Activated CD4-positive, alpha-beta T cell treated with anti-CD3 and anti-CD28 coated beads, Interleukin-2, amount 10 ng/mL, durations not matched to agents 24 days and 14 days (primary cell): Measurements from ENCODE around the gene PIP5K1B. TPM values are rescaled to one million over a fixed set of nuclear protein-coding genes. Genes with fewer than 3 reads are reported as not detected.
A peak's percentile ranks its signal among the peaks of the same experiment; 100 is the strongest.

Experiments used
- DNase-seq: peaks from one replicate; pipeline ENCODE4 v3.0.0; 2022
- H3K27ac Mint-ChIP-seq: one replicate; pipeline ENCODE4 v1.8.0; 2022; ENCODE audit warnings: mild to moderate bottlenecking, mixed read lengths
- H3K27me3 Mint-ChIP-seq: one replicate; pipeline ENCODE4 v1.8.0; 2022; ENCODE audit warnings: mixed read lengths
- H3K36me3 Mint-ChIP-seq: one replicate; pipeline ENCODE4 v1.8.0; 2022; ENCODE audit warnings: low read depth, mild to moderate bottlenecking, mixed read lengths
- H3K4me1 Mint-ChIP-seq: one replicate; pipeline ENCODE4 v1.8.0; 2021; ENCODE audit warnings: mixed read lengths
- H3K4me3 Mint-ChIP-seq: one replicate; pipeline ENCODE4 v1.8.0; 2022; ENCODE audit warnings: mild to moderate bottlenecking, moderate library complexity, mixed read lengths
- H3K9me3 Mint-ChIP-seq: one replicate; pipeline ENCODE4 v1.8.0; 2021; ENCODE audit warnings: mixed read lengths
- intact Hi-C: fragments of 100-400 bp; cut with micrococcal nuclease; formaldehyde crosslinking; loops from one replicate; pipeline ENCODE4 v1.15.1; 2023
- total RNA-seq: library from RNA; stranded (reverse); gene quantifications from 2 replicates; pipeline ENCODE4 v1.2.3, GENCODE V29; 2022

Gene PIP5K1B
- total RNA-seq, 1 donor from 2014 or later: 58.8 TPM

DNA sequence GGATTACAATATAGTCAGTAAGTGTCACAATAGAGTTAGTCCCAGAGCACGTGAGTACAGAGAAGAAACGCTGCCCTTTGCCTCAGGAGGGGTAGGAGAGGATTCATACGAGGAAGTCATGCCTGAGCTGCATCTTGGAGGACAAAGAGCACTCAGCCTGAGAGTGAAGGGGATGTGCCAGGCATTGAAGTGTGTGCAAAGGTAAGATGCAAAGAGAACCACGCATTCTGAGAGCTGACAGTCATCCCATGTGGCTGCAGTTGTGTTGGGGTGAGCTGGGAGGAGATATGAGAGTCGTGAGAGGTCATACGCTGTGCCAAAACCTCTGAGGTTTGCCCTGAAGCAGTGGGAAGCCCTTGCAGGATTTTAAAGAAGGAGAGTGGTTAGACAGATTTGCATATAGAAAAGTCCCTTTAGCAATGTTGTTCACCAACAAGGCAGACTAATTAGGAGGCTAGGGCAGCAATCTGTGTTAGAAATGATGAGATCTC, 97.5 kb downstream of the PIP5K1B start:
- H3K4me1 Mint-ChIP-seq: peaks cover 11% of the 10 kb centered on the region
- DNase-seq: peak; percentile 74
- intact Hi-C loops: loop anchor here (1.0 to 10.0 kb wide), 7 partner anchors 22 to 222 kb away; partner anchors contain the start of gene PIP5K1B
- H3K27me3 Mint-ChIP-seq: no peaks in the 10 kb centered on the region
- no peaks in the 10 kb centered on the region for H3K9me3 Mint-ChIP-seq
- no peak overlapping the region for H3K27ac Mint-ChIP-seq
- H3K4me3 Mint-ChIP-seq: no peak overlapping the region
- H3K36me3 Mint-ChIP-seq: peaks cover 2% of the 10 kb centered on the region

DNA sequence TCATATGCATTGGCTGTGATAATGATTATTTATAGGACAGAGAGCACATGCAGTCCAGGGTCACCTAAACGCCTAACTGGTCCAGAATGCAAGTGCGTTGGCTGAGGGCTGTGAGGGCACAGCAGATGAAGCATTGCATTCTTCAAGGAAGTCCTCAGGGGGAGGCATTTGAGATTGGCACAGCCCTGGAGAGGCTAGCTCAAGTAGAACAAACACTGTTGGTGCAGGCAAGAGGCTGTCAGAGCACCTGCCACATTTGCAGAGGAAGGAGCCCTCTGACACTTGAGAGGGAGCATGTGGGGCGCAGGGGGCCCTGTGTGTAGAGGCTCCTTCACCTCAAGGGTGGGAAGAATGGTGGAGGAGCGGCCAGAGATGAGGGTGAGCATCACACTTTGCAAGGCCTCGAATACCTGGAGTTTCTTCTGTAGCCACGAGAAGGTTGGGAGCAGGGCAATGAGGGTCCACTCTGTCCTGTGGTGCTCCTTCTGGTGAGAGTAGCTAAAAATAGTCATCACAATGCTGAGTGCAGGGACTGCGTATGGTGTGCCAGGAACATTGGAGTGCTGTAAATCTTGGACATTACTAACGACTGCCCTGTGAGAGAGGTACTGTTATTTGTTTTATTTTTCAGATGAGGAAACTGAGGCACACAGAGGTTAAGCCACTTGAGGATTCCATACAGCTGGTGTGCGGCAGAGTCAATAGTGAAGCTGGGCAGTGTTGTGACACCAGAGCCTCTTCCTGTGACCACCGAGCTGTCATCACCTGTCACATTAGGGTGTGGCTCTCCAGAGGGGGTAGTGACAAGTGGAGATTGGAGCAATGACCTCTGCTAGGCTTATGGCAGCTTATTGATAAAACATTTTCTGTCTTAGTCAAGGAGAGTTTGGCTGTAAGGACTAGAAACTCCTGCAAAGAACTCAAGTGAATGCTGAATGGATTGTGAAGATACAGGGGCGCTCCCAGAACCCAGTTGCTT, 100.2 kb downstream of the PIP5K1B start:
- no peak for DNase-seq
- no peaks in the 10 kb centered on the region for H3K36me3 Mint-ChIP-seq
- H3K9me3 Mint-ChIP-seq: no peaks in the 10 kb centered on the region
- H3K4me3 Mint-ChIP-seq: no peak overlapping the region
- no peaks in the 10 kb centered on the region for H3K27me3 Mint-ChIP-seq
- intact Hi-C loops: loop anchor here (5.0 to 10.0 kb wide), 3 partner anchors 87 to 220 kb away; partner anchors contain the start of gene PIP5K1B
- no peak overlapping the region for H3K27ac Mint-ChIP-seq
- H3K4me1 Mint-ChIP-seq: peaks cover 3% of the 10 kb centered on the region

DNA sequence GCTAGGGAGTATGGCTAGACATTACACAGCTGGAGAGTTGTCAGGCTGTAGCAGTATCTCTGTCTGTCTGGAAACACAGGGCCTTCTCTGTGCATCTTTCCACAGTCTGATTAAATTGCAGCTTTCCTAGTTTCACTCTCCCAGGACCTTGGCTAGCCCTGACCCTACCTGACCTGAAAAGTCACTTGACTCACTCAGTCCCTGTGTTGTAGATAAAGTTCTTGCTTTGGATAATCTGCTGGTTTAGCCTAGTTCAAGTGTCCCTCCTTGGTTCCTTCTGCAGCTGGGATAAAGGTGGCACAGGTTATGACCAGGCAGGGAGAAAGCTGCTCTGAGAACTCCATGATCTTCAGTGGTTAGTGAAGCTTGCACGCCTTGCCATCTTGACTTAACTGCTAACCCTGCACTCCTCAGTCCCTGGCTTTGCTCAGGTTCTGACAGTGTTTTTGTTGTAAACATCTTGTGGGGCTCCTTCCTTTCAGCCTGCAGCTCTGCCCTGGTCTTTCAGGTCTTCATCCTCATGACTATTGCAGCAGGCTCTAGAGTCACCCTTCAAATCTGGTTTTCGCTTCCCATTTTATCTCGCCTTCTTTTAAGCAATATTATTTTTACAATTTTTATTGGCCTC, 101.0 kb downstream of the PIP5K1B start:
- no peak for DNase-seq
- H3K27ac Mint-ChIP-seq: no peak overlapping the region
- intact Hi-C loops: loop anchor here (10.0 kb wide), 1 partner anchor 219 kb away; no protein-coding TSS in a partner anchor
- H3K4me1 Mint-ChIP-seq: peaks cover 3% of the 10 kb centered on the region
- no peaks in the 10 kb centered on the region for H3K27me3 Mint-ChIP-seq
- H3K36me3 Mint-ChIP-seq: no peaks in the 10 kb centered on the region
- no peaks in the 10 kb centered on the region for H3K9me3 Mint-ChIP-seq
- no peak overlapping the region for H3K4me3 Mint-ChIP-seq

DNA sequence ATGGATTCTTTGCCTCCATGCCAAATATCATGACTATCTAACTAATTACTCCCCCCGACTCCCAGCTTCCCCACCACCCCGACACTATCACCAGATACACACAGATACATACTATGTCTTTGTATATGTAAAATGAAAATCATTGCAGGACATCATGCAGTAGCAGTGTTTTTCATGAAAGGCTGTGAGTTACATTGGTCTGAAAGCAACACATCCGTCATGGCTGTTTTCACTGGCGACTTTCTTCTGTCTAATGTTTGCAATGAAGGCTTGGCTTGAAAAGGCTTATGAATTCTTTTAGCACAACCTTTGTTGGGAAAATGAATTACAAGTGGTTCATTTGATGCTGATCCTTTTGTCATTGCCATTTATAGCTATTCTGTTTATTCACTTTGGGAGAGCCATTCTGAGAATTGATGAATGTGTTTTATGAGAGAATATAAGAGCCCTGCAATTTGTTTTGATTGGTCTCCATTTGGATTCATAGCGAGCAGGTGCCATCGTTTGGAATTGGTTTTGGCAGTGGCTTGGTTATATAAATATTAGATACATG, 103.4 kb downstream of the PIP5K1B start:
- intact Hi-C loops: loop anchor here (10.0 kb wide), 1 partner anchor 216 kb away; no protein-coding TSS in a partner anchor
- Mint-ChIP-seq H3K27me3 (no peaks in the 10 kb centered on the region), H3K9me3 (no peaks in the 10 kb centered on the region), H3K27ac (no peak overlapping the region), H3K36me3 (no peaks in the 10 kb centered on the region), H3K4me1 (peaks cover 3% of the 10 kb centered on the region), H3K4me3 (no peak overlapping the region)
- DNase-seq: no peak

DNA sequence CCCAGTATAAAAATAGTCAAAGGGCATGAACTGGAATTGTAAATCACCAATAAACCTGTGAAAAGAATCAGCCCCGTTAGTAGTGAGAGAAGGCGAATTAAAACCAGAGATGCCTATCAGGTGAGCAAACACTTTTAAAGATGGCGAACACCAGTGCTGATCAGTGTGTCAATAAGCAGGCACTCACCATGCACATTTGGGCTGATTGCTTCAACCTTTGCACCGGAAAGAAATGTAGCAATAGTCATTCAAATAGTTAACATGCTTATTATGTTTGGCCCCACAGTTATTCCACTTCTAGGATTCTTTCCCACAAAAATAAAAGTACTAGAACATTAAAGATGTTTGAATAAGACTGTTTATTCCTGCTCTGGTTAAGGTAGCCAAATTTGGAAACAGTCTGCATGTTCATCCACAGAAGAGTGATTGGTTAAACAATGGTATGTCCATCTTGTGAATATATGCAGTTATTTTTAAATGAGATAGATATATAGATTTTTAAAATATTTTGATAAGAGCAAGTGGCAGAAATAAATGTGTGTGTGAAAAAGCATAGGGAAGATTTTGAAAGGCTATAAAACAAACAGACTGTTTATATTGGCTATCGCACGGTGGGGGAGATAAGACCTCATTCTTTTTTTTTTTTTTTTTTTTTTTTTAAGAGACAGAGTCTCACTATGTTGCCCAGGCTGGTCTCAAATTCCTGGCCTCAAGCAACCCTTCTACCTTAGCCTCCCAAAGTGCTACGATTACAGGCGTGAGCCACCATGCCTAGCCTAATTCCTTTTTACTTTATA, 112.2 kb downstream of the PIP5K1B start:
- Mint-ChIP-seq H3K4me1 (no peaks in the 10 kb centered on the region), H3K36me3 (no peaks in the 10 kb centered on the region), H3K27ac (no peak overlapping the region), H3K4me3 (no peak overlapping the region), H3K27me3 (peaks cover 6% of the 10 kb centered on the region), H3K9me3 (no peaks in the 10 kb centered on the region)
- intact Hi-C loops: no loop called here
- DNase-seq: no peak

DNA sequence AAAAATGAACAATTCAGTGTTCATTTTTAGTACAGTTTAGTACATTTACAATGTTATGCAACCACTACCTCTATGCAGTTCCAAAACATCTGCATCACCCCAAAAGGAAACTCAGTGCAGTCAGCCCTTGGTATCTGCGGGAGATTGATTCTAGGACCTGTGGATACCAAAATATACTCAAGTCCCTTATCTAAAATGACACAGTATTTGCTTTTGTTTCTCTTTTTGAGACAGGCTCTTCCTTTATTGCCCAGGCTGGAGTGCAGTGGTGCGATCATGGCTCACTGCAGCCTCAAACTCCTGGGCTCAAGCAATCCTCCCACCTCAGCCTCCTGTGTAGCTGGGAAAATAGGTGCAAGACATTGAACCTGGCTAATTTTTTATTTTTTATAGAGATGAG, 114.0 kb downstream of the PIP5K1B start:
- H3K36me3 Mint-ChIP-seq: peaks cover 2% of the 10 kb centered on the region
- no peak overlapping the region for H3K4me3 Mint-ChIP-seq
- no peaks in the 10 kb centered on the region for H3K4me1 Mint-ChIP-seq
- no peaks in the 10 kb centered on the region for H3K9me3 Mint-ChIP-seq
- H3K27me3 Mint-ChIP-seq: peaks cover 4% of the 10 kb centered on the region
- no peak for DNase-seq
- no peak overlapping the region for H3K27ac Mint-ChIP-seq
- intact Hi-C loops: no loop called here

DNA sequence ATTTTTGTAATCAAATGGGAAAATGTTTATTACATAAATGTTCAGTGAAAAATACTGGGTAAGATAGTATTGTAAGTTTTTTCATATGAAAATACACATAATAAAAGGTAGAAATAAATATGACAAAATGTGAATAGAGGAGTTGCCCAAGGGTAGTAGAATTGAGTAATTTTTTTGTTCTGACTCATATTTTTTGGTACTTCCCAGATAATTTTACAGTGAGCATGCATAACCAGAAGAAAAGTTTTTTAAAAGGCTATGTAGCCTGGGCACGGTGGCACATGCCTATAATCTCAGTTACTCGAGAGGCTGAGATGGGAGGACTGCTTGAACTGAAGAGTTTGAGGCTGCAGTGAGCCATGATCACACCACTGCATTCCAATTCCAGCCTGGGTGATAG, 116.9 kb downstream of the PIP5K1B start:
- Mint-ChIP-seq H3K4me3 (no peak overlapping the region), H3K27ac (no peak overlapping the region), H3K36me3 (peaks cover 2% of the 10 kb centered on the region), H3K4me1 (no peaks in the 10 kb centered on the region), H3K9me3 (no peaks in the 10 kb centered on the region), H3K27me3 (peaks cover 4% of the 10 kb centered on the region)
- no peak for DNase-seq
- intact Hi-C loops: no loop called here

DNA sequence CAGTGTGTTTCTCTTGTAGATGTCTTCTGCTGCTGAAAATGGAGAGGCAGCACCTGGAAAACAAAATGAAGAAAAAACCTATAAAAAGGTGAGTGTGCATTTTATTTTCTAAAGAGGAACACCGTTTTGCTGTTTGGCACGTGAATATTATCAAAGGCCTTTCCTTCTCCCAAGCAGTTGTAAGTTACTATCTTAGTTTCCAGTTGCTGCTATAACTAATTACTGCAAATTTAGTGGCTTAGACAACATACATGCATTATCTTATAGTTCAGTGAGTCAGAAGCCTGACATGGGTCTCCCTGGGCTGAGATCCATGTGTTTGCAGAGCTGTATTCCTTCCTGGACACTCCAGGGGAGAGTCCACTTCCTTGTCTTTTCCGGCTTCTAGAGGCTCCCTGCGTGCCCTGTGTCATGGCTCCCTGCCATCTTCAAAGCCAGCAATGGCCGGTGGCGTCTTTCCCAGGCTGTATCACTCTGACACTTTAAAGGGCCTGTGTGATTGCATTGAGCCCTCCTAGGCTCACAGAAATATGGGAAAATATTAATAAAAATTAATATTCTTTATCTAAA, 117.6 kb downstream of the PIP5K1B start:
- no peaks in the 10 kb centered on the region for H3K9me3 Mint-ChIP-seq
- peaks cover 2% of the 10 kb centered on the region for H3K36me3 Mint-ChIP-seq
- no peak for DNase-seq
- H3K4me1 Mint-ChIP-seq: no peaks in the 10 kb centered on the region
- intact Hi-C loops: no loop called here
- no peak overlapping the region for H3K27ac Mint-ChIP-seq
- H3K4me3 Mint-ChIP-seq: no peak overlapping the region
- H3K27me3 Mint-ChIP-seq: peaks cover 4% of the 10 kb centered on the region

DNA sequence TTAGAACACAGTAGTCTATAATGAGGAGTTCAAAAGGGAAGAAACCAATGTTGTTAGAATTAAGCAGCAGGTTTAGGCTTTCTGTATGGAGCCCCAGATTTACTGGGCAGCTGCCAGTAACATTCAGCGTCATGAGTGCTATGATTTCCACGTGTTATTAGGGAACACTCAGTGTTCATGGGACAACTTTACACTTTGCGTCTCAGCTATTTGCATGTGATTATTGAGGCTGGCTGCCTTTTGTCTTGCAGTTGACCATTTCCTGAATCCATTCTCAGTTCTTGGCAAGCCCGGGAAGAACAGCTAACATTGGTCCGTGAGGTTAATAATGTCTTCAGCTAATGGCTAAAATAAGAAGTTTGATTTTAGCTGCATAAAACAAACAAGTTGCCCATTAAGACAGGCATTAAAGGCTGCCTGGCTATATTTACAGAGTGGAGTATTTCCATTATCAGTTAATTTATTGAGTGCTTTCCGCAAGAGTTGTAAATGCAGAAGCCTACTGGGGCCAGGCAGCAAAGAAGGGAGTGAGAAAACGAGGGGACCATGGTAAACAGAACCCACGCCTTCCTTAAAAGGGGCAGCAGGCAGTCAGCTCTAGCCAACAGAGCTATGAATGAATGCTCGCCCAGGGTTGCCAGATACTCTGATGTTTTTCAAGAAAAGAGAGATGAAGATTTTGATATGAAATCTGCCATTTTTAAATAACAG, 120.9 kb downstream of the PIP5K1B start:
- no peak for DNase-seq
- intact Hi-C loops: no loop called here

DNA sequence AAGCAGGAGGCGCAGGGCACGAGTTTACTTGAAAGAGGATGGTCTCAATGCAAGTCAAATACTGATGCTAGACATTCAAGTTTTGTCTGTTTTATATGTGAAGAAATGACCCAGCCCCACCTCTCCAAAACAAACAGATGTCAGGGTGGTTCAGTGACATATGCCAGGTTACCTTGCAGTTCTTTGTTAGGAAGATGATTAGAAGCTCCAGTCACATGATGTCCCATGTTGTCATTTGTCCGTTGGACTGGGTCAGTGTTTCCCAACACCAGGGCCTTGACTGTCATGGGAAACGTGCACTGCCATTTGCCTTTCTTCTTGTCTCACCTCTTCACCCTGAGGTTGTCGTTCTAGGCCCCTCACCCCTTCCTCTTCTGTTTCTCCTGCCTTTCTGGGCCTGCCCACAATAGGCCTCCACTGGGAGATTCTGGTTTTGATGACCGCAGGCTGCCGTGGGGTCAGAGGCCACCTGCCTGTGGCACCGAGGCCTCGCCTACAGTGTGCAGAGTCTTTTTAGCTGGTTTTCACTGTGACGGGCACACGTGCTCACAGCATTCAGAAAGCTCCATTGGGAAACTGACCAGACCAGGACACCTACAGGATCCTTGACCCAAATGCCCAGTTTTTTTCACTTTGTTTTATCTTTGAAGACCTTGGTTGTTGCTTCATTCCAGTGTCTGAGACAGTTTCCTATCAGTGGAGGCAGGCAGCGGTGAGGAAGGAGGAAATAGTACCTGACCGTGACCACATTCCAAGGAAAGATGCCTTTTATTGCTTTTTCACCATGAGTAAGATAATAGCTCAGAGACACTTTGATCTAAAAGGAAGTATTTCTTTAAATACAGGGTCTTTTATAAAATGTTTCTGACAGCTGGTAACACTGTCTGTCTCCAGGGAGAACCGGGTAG, 123.1 kb downstream of the PIP5K1B start:
- H3K36me3 Mint-ChIP-seq: peaks cover 3% of the 10 kb centered on the region
- no peaks in the 10 kb centered on the region for H3K4me1 Mint-ChIP-seq
- H3K9me3 Mint-ChIP-seq: no peaks in the 10 kb centered on the region
- H3K27ac Mint-ChIP-seq: no peak overlapping the region
- intact Hi-C loops: no loop called here
- no peak overlapping the region for H3K4me3 Mint-ChIP-seq
- DNase-seq: no peak
- no peaks in the 10 kb centered on the region for H3K27me3 Mint-ChIP-seq

More for the DNA sequence above, 120.9 kb downstream of the PIP5K1B start:
- H3K27me3 Mint-ChIP-seq: peaks cover 2% of the 10 kb centered on the region
- H3K4me1 Mint-ChIP-seq: no peaks in the 10 kb centered on the region
- peaks cover 2% of the 10 kb centered on the region for H3K36me3 Mint-ChIP-seq
- H3K9me3 Mint-ChIP-seq: no peaks in the 10 kb centered on the region
- H3K4me3 Mint-ChIP-seq: no peak overlapping the region
- no peak overlapping the region for H3K27ac Mint-ChIP-seq

DNA sequence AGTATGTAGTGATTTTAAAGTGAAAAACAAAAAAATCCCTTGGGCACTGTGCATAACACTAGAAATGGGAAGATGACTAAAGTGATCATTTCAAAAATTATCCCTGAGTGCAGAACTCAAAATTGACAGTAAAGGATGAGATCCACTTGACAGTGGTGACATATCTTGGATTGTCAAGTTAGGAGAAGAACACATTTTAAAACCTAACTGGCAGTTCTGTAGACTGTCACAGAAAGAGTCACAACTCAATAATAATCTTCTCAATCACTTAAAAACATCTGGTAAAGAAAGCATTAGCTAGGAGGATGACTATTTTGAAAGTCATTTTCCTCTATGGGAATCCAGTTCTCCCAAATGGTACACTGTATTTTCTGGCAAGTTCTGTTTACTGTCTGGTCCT, 127.1 kb downstream of the PIP5K1B start:
- no peak overlapping the region for H3K27ac Mint-ChIP-seq

More for the DNA sequence above, 127.1 kb downstream of the PIP5K1B start:
- no peak for DNase-seq
- Mint-ChIP-seq H3K4me1 (no peaks in the 10 kb centered on the region), H3K4me3 (no peak overlapping the region), H3K27me3 (no peaks in the 10 kb centered on the region), H3K9me3 (no peaks in the 10 kb centered on the region), H3K36me3 (peaks cover 3% of the 10 kb centered on the region)
- intact Hi-C loops: no loop called here
